ENCODE measurements around the gene KCNMB3. TPM values are rescaled to one million over a fixed set of nuclear protein-coding genes. Genes with fewer than 3 reads are reported as not detected.
A peak's percentile ranks its signal among the peaks of the same experiment; 100 is the strongest.
"Not testable (repeated sequence)": the region's sequence is repeated elsewhere in the genome, so short reads cannot be mapped to it uniquely, and the experiment has no call there.

The KCNMB3 gene
- total RNA-seq, 4 donors from 2014 or later, result 4.4 to 8.1 (median 5.1) TPM

DNA sequence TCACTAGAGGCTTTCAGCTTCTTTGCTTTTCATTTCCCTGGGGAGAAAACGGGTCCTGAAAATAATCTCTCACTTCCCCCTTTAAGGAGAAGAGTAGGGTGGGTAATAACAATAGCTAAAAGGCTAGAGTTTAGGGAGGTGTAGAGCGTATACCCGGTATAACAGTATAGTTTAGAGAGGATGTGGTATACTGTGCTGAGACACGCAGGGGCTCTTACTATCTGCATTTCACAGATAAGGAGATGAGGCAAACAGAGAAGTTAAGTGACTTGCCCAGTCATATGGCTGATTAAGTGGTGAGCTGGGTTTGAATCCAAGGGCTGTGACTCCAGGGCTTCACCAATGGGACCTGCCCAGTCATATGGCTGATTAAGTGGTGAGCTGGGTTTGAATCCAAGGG, 15.0 kb upstream of the KCNMB3 start:
- TF ChIP-seq, protein P1, sequence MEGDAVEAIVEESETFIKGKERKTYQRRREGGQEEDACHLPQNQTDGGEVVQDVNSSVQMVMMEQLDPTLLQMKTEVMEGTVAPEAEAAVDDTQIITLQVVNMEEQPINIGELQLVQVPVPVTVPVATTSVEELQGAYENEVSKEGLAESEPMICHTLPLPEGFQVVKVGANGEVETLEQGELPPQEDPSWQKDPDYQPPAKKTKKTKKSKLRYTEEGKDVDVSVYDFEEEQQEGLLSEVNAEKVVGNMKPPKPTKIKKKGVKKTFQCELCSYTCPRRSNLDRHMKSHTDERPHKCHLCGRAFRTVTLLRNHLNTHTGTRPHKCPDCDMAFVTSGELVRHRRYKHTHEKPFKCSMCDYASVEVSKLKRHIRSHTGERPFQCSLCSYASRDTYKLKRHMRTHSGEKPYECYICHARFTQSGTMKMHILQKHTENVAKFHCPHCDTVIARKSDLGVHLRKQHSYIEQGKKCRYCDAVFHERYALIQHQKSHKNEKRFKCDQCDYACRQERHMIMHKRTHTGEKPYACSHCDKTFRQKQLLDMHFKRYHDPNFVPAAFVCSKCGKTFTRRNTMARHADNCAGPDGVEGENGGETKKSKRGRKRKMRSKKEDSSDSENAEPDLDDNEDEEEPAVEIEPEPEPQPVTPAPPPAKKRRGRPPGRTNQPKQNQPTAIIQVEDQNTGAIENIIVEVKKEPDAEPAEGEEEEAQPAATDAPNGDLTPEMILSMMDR (IDR thresholded peaks at IDR 0.05), result no peak
- TF ChIP-seq POLR2A (IDR thresholded peaks at IDR 0.05), result no peak
- H3K27ac ChIP-seq, result no peak overlapping the region
- no peak overlapping the region for H3K4me3 ChIP-seq (replicated peaks in 1 of 3)
- intact Hi-C loops (cut with DNase I), result loop anchor here (5.0 kb wide), 1 partner anchor 114 kb away; no protein-coding TSS in a partner anchor
- peaks cover 0 to 4% of the 10 kb centered on the region in 2 donors for H3K4me1 ChIP-seq
- no peak for DNase-seq
- no peaks in the 10 kb centered on the region for H3K27me3 ChIP-seq
- WGBS, 2 donors, result 87 to 88% methylated on average over 4 of the region's 4 CpGs
- H3K36me3 ChIP-seq, result no peaks in the 10 kb centered on the region
- H3K9me3 ChIP-seq, result no peaks in the 10 kb centered on the region

DNA sequence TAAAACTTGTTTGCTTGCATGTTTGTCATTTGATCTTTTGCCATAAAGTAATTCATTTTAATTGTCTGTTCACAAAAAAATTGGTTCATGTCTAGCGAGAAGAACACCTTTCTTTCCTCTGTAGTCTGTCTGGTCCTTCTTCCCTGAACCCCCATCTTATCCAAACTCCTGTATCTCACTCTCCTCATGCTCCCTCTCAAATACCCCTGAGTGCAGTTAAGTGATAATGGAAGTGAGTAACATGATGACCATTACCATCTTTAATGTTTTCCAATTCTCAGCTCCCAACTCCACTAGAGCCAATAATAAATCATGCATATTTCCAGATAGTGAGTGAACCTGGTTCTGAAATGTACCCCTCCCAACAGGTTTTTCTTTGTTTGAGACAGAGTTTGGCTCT, 14.2 kb upstream of the KCNMB3 start:
- Histone ChIP-seq H3K36me3 (no peaks in the 10 kb centered on the region), H3K9me3 (no peaks in the 10 kb centered on the region), H3K27ac (no peak overlapping the region), H3K4me1 (peaks cover 0 to 4% of the 10 kb centered on the region in 2 donors), H3K4me3 (replicated peaks in 1 of 3) (no peak overlapping the region), H3K27me3 (no peaks in the 10 kb centered on the region)
- 93 to 94% methylated on average over 1 of the region's 1 CpG for WGBS, 2 donors
- TF ChIP-seq POLR2A (IDR thresholded peaks at IDR 0.05), result no peak
- TF ChIP-seq, protein P1 (IDR thresholded peaks at IDR 0.05), result no peak
- no peak for DNase-seq
- intact Hi-C loops (cut with DNase I), result loop anchor here (5.0 kb wide), 1 partner anchor 113 kb away; no protein-coding TSS in a partner anchor

DNA sequence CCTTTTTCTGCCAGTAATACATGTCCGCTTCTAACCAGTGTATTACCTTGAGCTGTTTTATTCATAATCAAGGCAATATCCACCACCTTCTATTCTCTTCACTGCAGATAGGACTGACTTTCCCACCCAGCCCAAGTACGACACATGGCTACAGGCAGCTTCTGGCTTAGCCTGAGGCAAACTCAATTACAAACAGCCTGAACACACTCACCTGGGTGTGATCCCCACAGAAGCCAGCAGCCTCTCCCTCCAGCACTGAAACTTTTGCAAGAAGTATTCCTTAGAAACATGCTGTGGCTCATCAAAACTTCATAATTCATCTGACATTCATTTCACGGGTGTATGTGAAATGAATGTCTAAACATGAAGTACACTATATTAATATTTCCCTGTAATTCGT, 13.5 kb upstream of the KCNMB3 start:
- Histone ChIP-seq H3K4me3 (replicated peaks in 1 of 3) (no peak overlapping the region), H3K9me3 (no peaks in the 10 kb centered on the region), H3K36me3 (no peaks in the 10 kb centered on the region), H3K27ac (no peak overlapping the region), H3K4me1 (peaks cover 0 to 4% of the 10 kb centered on the region in 2 donors), H3K27me3 (no peaks in the 10 kb centered on the region)
- no peak for DNase-seq
- 73 to 77% methylated on average over 4 of the region's 4 CpGs for WGBS, 2 donors
- intact Hi-C loops (cut with DNase I), result no loop called here
- TF ChIP-seq, protein P1 (IDR thresholded peaks at IDR 0.05), result no peak
- TF ChIP-seq POLR2A (IDR thresholded peaks at IDR 0.05), result no peak

DNA sequence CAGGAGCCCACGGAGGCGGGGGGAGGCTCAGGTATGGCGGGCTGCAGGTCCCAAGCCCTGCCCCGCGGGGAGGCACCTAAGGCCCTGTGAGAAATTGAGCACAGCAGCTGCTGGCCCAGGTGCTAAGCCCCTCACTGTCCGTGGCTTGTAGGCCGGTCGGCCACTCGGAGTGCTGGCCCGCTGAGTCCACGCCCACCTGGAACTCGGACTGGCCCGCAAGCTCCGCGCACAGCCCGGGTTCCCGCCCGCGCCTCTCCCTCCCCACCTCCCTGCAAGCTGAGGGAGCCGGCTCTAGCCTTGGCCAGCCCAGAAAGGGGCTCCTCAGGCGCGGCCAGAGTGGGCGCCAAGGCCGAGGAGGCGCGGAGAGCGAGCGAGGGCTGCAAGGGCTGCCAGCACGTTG, 12.2 kb upstream of the KCNMB3 start:
- Histone ChIP-seq H3K4me1 (peaks cover 0 to 4% of the 10 kb centered on the region in 2 donors), H3K27me3 (no peaks in the 10 kb centered on the region), H3K4me3 (replicated peaks in 1 of 3) (no peak overlapping the region), H3K9me3 (no peaks in the 10 kb centered on the region), H3K27ac (no peak overlapping the region), H3K36me3 (no peaks in the 10 kb centered on the region)
- TF ChIP-seq, protein P1 (IDR thresholded peaks at IDR 0.05), result no peak
- no peak for TF ChIP-seq POLR2A (IDR thresholded peaks at IDR 0.05)
- intact Hi-C loops (cut with DNase I), result no loop called here
- 97% methylated on average over 26 to 29 of the region's 29 CpGs for WGBS, 2 donors
- no peak for DNase-seq

DNA sequence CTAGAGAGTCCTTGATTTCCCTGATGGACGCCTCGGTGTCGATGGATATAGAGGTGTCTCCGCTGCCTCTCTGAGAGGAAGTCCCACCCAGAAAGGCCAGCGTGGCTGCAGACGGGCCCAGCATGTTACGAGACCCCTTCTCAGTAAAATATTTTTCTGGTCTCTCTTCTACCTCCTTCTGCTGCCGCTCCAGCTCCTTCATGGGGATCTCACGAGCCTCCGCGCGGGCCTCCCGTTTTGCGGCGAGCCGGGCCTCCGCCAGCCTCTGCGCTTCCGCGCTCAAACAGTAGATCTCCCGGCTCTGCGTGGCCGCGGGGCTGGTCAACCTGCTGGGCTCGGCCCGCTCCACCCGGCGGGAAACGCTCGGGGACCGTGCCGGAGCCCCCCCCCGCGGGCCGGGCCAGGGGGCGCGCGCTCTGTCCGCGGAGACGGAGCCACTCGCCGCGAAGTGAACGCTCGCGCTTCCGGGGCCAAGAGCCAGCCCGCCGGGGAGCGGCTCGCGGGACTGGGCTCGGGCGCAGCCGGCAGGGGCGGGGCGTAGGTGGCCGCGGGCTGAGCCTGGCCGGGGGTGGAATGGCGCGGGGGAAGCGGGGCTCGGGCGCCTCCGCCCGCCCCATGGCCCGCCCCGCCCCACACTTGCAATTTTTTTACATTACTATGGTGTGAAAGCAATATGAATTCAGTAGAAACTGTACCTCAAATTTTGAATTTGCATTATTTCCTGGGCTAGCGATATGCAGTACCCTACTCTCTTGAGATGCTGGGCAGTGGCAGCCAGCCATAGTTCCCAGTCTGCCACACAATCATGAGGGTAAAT, 10.2 kb upstream of the KCNMB3 start:
- Histone ChIP-seq H3K4me3 (replicated peaks in 1 of 3) (peak overlapping the region in 2 of 3 donors; percentile 52 to 70), H3K4me1 (peaks cover 0 to 4% of the 10 kb centered on the region in 2 donors), H3K27ac (peak overlapping the region in 2 of 3 donors; percentile 48 to 74), H3K27me3 (no peaks in the 10 kb centered on the region), H3K36me3 (no peaks in the 10 kb centered on the region), H3K9me3 (no peaks in the 10 kb centered on the region)
- DNase-seq, result peak; percentile 70 to 81
- WGBS, 2 donors, result 22 to 43% methylated on average over 18 to 30 of the region's 71 CpGs
- TF ChIP-seq POLR2A (IDR thresholded peaks at IDR 0.05), result peak in 1 of 2 donors; percentile 47
- TF ChIP-seq, protein P1 (IDR thresholded peaks at IDR 0.05), result no peak
- intact Hi-C loops (cut with DNase I), result no loop called here

DNA sequence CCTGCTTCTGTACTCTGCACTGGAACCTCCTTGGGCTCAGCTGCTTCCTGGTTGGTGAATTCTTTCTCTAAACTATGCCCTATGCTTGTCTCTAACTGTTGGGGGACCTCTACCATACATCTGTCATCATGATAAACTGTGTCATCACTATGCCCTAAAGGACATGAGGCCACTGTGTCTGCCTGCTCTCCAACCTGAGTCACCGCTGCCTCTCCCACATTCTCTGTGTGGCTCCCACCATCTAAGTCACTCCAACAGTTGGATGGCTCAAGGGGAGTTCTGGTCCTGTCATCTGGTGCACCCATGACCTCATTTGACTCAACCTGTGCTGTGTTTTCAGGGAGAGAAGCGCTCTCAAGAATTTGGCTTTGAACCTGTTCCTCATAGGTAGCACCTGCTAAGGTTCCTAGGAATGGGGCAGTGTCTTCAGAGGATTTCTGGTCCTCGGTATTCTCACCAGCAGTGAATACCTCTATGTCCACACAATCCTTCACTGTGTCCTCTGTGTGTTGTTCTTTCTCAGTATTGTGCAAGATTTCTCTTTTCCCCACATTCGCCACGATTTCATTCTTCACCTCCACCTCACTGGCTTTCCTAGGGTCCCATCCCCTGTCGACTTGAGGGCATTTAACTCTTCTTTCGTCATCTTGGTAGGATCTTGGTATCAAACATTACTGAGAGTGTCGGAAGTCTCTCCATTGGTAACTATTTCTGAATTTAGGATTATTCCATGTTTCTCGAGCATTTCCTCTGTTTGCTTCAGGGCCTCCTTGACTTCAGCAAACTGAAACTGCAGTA, 9.2 kb upstream of the KCNMB3 start:
- H3K4me3 ChIP-seq (replicated peaks in 1 of 3); H3K9me3 ChIP-seq; H3K36me3 ChIP-seq; H3K4me1 ChIP-seq; H3K27me3 ChIP-seq; intact Hi-C loops (cut with DNase I); H3K27ac ChIP-seq; DNase-seq: not testable (repeated sequence)
- whole genome bisulfite sequencing, 2 donors, result 97 to 98% methylated on average over 9 of the region's 9 CpGs
